Suprapubic skin (tissue), 4 donors: ENCODE measurements around the gene DDX1. TPM values are rescaled to one million over a fixed set of nuclear protein-coding genes. Genes with fewer than 3 reads are reported as not detected.

Experiments
- DNase-seq, 2 donors: peaks; one replicate each; pipeline ENCODE4 v3.0.0-alpha.2; 2019; ENCODE audit warnings: low spot score in 2 of 2
- H3K27ac ChIP-seq: fragments of 200-600 bp; sonication (generic); one replicate; pipeline ENCODE4 v1.5.1; 2019
- H3K27me3 ChIP-seq: fragments of 200-600 bp; sonication (generic); one replicate; pipeline ENCODE4 v1.5.1; 2019
- H3K36me3 ChIP-seq: fragments of 200-600 bp; sonication (generic); one replicate; pipeline ENCODE4 v1.5.1; 2019
- H3K4me1 ChIP-seq: fragments of 200-600 bp; sonication (generic); one replicate; pipeline ENCODE4 v1.5.1; 2019
- H3K4me3 ChIP-seq: fragments of 200-600 bp; sonication (generic); one replicate; pipeline ENCODE4 v1.5.1; 2019; ENCODE audit warnings: mild to moderate bottlenecking
- H3K9me3 ChIP-seq: fragments of 200-600 bp; sonication (generic); one replicate; pipeline ENCODE4 v1.5.1; 2019
- CTCF ChIP-seq, 2 donors: fragments of 200-600 bp in 1 of 2; fragments of 450-650 bp in 1 of 2; sonication (generic) in 1 of 2; IDR thresholded peaks; one replicate each; pipeline ENCODE4 v1.5.1; 2016 to 2019; ENCODE audit warnings: antibody characterized with exemption in 2 of 2, mild to moderate bottlenecking in 1 of 2, moderate library complexity in 1 of 2
- EP300 ChIP-seq: sonication (generic); formaldehyde crosslinking; IDR thresholded peaks from one replicate; pipeline ENCODE4 v1.6.1; 2017; ENCODE audit warnings: antibody characterized with exemption
- POLR2A ChIP-seq, 2 donors: fragments of 450-650 bp; IDR thresholded peaks; one replicate each; pipeline ENCODE4 v1.6.1; 2017; ENCODE audit warnings: antibody characterized with exemption in 2 of 2, mild to moderate bottlenecking in 2 of 2, moderate library complexity in 2 of 2
- POLR2AphosphoS5 ChIP-seq, 3 donors: sonication (generic); formaldehyde crosslinking; IDR thresholded peaks; one replicate each; pipeline ENCODE4 v1.6.1; 2017; ENCODE audit warnings: antibody characterized with exemption in 3 of 3
- WGBS: methylation state at CpG from one replicate; pipeline ENCODE4 v1.1.5; 2018; 5-methylcytosine and 5-hydroxymethylcytosine counted together
- total RNA-seq, 4 donors: library from RNA; depleted of rRNA; stranded (reverse); fragments of >200 nt; gene quantifications; one replicate each; pipeline ENCODE4 v1.1.0, GENCODE V29; 2016

Gene DDX1
- total RNA-seq, 4 donors from 2014 or later: 40.9 to 62.1 (median 51.8) TPM

GRCh38 chr2:15565994-15566671 is 25.5 kb upstream of the DDX1 start:
- 31% methylated on average over 2 of the region's 2 CpGs for WGBS
- H3K36me3 ChIP-seq: no peaks in the 10 kb centered on the region
- no peak overlapping the region for H3K27ac ChIP-seq
- DNase-seq: no peak
- no peaks in the 10 kb centered on the region for H3K9me3 ChIP-seq
- H3K27me3 ChIP-seq: no peaks in the 10 kb centered on the region
- H3K4me3 ChIP-seq: no peak overlapping the region
- TF ChIP-seq POLR2A (IDR thresholded peaks at IDR 0.05) (no peak), POLR2AphosphoS5 (IDR thresholded peaks at IDR 0.05) (no peak)
- no peaks in the 10 kb centered on the region for H3K4me1 ChIP-seq

- no peak for DNase-seq
- Histone ChIP-seq H3K4me1 (no peaks in the 10 kb centered on the region), H3K4me3 (no peak overlapping the region), H3K9me3 (no peaks in the 10 kb centered on the region), H3K27me3 (no peaks in the 10 kb centered on the region), H3K27ac (no peak overlapping the region), H3K36me3 (no peaks in the 10 kb centered on the region)
- TF ChIP-seq POLR2A (IDR thresholded peaks at IDR 0.05) (no peak), EP300 (no peak), CTCF (IDR thresholded peaks at IDR 0.05) (no peak), POLR2AphosphoS5 (IDR thresholded peaks at IDR 0.05) (no peak)
- WGBS: 91% methylated on average over 6 of the region's 6 CpGs
Measured at GRCh38 chr2:15566912-15567311, 24.8 kb upstream of the DDX1 start.

- no peak for TF ChIP-seq EP300
- TF ChIP-seq POLR2AphosphoS5 (IDR thresholded peaks at IDR 0.05): no peak
- no peak for TF ChIP-seq CTCF (IDR thresholded peaks at IDR 0.05)
- no peak for TF ChIP-seq POLR2A (IDR thresholded peaks at IDR 0.05)
- Histone ChIP-seq H3K4me3 (no peak overlapping the region), H3K27ac (no peak overlapping the region), H3K36me3 (no peaks in the 10 kb centered on the region), H3K4me1 (no peaks in the 10 kb centered on the region), H3K27me3 (no peaks in the 10 kb centered on the region), H3K9me3 (no peaks in the 10 kb centered on the region)
- 94% methylated on average over 12 of the region's 12 CpGs for WGBS
- DNase-seq: no peak
Measured at GRCh38 chr2:15568874-15569273, 22.8 kb upstream of the DDX1 start.

- Histone ChIP-seq H3K36me3 (no peaks in the 10 kb centered on the region), H3K9me3 (no peaks in the 10 kb centered on the region), H3K27ac (no peak overlapping the region), H3K4me3 (no peak overlapping the region), H3K4me1 (no peaks in the 10 kb centered on the region), H3K27me3 (no peaks in the 10 kb centered on the region)
- WGBS: 65% methylated on average over 5 of the region's 5 CpGs
- TF ChIP-seq CTCF (IDR thresholded peaks at IDR 0.05) (no peak), EP300 (no peak), POLR2A (IDR thresholded peaks at IDR 0.05) (no peak), POLR2AphosphoS5 (IDR thresholded peaks at IDR 0.05) (no peak)
- DNase-seq: no peak
Measured at GRCh38 chr2:15570104-15570503, 21.6 kb upstream of the DDX1 start.

GRCh38 chr2:15571729-15572128 is 19.9 kb upstream of the DDX1 start:
- Histone ChIP-seq H3K27me3 (no peaks in the 10 kb centered on the region), H3K27ac (no peak overlapping the region), H3K36me3 (no peaks in the 10 kb centered on the region), H3K9me3 (no peaks in the 10 kb centered on the region), H3K4me1 (no peaks in the 10 kb centered on the region), H3K4me3 (no peak overlapping the region)
- TF ChIP-seq EP300: no peak
- no peak for TF ChIP-seq CTCF (IDR thresholded peaks at IDR 0.05)
- no peak for TF ChIP-seq POLR2AphosphoS5 (IDR thresholded peaks at IDR 0.05)
- TF ChIP-seq POLR2A (IDR thresholded peaks at IDR 0.05): no peak
- 93% methylated on average over 3 of the region's 3 CpGs for WGBS
- DNase-seq: no peak
